D341Med (cell line): ENCODE results near the gene REPS2.
"Not testable (repeated sequence)": the region's sequence is repeated elsewhere in the genome, so short reads cannot be mapped to it uniquely, and the experiment has no call there.

Experiments
- DNase-seq: peaks from one replicate; pipeline ENCODE4 v3.0.0; 2012; ENCODE audit warnings: low spot score

REPS2 gene

GRCh38 chrX:16963216-16963615, 16.8 kb downstream of the REPS2 start:
- DNase-seq: no peak

GRCh38 chrX:16964976-16965375, 18.5 kb downstream of the REPS2 start:
- DNase-seq: not testable (repeated sequence)

GRCh38 chrX:16966752-16967448, 20.4 kb downstream of the REPS2 start:
- DNase-seq: no peak

- DNase-seq: not testable (repeated sequence)
Measured at GRCh38 chrX:16968753-16969152, 22.3 kb downstream of the REPS2 start.

DNA sequence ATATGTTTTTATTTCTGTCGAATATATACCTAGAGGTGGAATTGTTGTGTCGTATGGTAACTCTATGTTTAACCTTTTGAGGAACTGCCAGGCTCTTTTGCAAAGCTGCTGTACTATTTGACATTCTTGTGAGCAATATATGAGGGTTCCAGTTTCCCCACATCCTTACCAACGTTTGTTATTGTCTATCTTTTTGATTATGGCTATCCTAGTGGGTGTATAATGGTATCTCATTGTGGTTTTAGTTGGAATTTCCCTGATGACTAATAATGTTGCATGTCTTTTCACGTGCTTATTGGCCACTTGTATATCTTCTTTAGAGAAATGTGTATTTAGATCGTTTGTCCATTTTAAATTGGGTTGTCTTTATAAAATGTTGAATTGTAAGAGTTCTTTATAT, 24.5 kb downstream of the REPS2 start:
- no peak for DNase-seq

DNA sequence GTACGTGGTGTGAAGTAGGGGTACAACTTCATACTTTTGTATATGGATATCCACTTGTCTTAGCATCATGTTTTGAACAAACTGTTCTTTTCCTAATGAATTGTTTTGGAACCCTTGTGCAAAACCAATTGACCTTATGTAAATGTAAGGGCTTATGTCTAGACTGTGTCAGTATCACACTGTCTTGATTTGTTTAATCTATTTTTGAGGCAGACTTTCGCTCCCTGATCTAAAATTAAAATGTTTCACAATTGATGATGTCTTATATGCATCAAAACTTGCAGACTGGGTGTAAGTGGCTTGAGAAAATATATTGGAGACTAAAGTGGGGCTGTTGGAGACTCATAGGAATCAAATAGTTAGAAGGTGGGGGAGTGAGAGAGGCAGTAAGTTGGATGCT, 25.2 kb downstream of the REPS2 start:
- no peak for DNase-seq

- DNase-seq: no peak
Measured at GRCh38 chrX:16975233-16975632, 28.8 kb downstream of the REPS2 start.

DNA sequence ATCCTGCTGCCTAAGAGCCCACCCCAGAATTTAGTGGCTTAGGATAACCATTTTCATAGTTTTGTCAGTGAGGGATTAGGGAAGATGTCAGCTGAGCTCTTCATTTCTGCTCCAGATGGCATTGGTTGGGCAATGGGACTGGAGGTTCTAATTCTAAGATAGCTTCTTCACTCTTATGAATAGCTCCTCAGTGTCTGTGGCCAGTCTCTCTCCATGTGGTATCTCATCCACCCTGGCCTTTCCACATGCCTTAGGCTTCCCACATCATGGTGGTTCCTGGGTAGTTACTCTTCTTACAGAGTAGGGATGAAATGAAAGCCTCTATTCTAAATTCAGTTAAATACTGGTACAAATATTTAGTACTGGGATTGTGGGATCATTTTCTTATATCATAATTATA, 31.3 kb downstream of the REPS2 start:
- DNase-seq: no peak

- DNase-seq: no peak
Measured at GRCh38 chrX:16978193-16978984, 31.9 kb downstream of the REPS2 start.

DNA sequence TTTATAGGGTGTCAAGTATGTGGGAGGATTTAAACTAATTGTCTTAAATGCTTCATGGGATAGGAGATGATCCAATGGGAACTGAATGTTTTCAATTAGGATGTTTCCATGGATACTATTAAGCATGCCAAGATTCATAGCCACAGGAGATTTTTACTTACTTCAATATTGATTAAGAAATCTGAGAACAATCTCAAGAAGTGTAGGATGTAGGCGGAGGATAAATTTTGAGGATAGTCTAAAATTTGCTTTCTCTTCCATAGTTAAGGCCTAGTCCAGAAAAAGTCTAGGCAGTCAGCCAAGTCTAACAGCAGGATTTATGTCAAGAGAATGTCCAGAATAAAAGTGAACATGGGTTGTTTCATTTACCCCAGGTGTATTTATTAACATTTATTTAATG, 32.8 kb downstream of the REPS2 start:
- no peak for DNase-seq

GRCh38 chrX:16981209-16981608, 34.8 kb downstream of the REPS2 start:
- no peak for DNase-seq

DNA sequence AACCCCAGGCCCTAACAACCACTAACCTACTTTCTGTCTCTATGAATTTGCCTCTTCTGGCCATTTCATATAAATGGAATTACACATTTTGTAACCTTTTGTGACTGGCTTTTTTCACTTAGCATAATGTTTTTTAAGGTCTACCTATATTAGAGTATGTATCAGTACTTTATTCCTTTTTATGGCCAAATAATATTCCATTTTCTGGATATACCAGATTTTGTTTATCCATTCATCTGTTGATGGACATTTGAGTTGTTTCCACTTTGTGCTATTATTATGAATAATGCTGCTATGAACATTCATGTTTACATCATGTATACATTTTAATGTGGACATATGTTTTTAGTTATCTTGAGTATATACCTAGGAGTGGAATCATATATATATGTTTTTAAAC, 35.5 kb downstream of the REPS2 start:
- DNase-seq: no peak

GRCh38 chrX:16983051-16983450, 36.6 kb downstream of the REPS2 start:
- DNase-seq: no peak

- no peak for DNase-seq
Measured at GRCh38 chrX:16985286-16985685, 38.8 kb downstream of the REPS2 start.

DNA sequence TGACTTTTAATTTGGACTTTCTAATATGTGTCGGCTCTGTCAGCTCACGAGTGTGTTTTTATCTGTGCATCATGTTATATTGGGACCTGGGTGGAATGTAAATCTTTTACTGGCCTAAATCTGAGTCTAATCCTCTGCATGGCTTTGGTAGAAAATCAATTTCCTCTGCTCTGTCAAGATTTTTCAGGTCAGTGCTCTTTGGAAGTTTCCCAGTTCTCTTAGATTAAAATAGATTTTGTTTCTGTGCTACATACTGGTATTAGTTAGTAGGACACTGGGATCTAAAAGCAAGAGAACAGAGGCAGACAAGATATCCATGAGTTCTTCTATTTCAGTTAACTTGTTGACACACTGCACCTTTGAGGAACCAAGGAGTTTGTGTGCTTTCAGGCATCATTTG, 39.7 kb downstream of the REPS2 start:
- no peak for DNase-seq

- no peak for DNase-seq
Measured at GRCh38 chrX:16989750-16990149, 43.3 kb downstream of the REPS2 start.

- no peak for DNase-seq
Measured at GRCh38 chrX:16990839-16991238, 44.4 kb downstream of the REPS2 start.

GRCh38 chrX:16992445-16992844, 46.0 kb downstream of the REPS2 start:
- DNase-seq: no peak

GRCh38 chrX:16992951-16993350, 46.5 kb downstream of the REPS2 start:
- no peak for DNase-seq

DNA sequence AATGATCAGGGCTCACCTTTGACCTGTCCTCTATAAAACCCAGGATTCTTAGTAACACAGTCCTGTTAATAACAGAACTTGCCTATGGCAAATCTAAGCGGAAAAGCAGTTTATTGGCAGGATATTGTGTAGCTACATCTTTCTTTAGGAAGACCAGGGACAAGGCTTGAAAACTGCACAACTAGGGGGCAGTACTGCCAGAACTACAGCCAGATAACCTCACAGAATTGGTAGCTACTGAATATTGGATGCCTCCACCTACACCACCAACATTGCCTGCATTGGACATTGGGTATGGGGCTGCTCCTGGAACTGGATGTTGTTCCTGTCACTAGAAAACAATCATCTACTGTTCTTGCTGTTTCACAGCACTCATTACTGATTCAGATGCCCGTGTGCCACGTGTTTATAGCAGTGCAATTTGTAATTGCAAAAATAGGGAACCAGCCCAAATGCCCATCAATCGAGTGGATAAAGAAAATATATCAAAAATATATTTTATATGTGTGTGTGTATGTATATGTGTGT, 47.4 kb downstream of the REPS2 start:
- DNase-seq: no peak

- DNase-seq: no peak
Measured at GRCh38 chrX:16994736-16995135, 48.3 kb downstream of the REPS2 start.

DNA sequence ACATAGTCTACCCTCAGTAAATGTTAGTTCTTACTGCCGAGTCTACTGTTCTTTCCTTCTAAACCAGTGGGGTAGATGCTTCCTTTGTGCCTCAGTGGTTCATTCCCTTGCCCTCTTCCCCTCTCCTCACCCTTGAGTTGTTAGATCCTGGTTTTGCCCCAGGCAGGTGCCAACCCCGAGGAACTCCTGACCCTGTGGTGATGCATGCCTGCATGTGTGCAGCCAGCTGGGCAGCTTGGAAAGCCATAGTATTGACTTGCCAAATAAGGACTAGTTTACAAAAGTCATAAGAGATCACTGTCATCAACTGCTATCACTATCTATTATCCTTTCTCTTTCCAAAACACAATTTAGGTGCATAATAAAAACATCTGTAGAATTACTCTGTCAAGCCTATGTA, 50.9 kb downstream of the REPS2 start:
- no peak for DNase-seq

- DNase-seq: no peak
Measured at GRCh38 chrX:16999275-16999674, 52.8 kb downstream of the REPS2 start.
